NCI-H1092 treated with DMSO at 0.1 percent for 48 hours (cell line): ENCODE data around the gene ASCC3.
A peak's percentile ranks its signal among the peaks of the same experiment; 100 is the strongest.
"Not testable (repeated sequence)": the region's sequence is repeated elsewhere in the genome, so short reads cannot be mapped to it uniquely, and the experiment has no call there.

Experiments
- DNase-seq: peaks from one replicate; lab custom pipeline; 2025; lab: John Stamatoyannopoulos, UW

Gene ASCC3, protein sequence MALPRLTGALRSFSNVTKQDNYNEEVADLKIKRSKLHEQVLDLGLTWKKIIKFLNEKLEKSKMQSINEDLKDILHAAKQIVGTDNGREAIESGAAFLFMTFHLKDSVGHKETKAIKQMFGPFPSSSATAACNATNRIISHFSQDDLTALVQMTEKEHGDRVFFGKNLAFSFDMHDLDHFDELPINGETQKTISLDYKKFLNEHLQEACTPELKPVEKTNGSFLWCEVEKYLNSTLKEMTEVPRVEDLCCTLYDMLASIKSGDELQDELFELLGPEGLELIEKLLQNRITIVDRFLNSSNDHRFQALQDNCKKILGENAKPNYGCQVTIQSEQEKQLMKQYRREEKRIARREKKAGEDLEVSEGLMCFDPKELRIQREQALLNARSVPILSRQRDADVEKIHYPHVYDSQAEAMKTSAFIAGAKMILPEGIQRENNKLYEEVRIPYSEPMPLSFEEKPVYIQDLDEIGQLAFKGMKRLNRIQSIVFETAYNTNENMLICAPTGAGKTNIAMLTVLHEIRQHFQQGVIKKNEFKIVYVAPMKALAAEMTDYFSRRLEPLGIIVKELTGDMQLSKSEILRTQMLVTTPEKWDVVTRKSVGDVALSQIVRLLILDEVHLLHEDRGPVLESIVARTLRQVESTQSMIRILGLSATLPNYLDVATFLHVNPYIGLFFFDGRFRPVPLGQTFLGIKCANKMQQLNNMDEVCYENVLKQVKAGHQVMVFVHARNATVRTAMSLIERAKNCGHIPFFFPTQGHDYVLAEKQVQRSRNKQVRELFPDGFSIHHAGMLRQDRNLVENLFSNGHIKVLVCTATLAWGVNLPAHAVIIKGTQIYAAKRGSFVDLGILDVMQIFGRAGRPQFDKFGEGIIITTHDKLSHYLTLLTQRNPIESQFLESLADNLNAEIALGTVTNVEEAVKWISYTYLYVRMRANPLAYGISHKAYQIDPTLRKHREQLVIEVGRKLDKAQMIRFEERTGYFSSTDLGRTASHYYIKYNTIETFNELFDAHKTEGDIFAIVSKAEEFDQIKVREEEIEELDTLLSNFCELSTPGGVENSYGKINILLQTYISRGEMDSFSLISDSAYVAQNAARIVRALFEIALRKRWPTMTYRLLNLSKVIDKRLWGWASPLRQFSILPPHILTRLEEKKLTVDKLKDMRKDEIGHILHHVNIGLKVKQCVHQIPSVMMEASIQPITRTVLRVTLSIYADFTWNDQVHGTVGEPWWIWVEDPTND (N-terminal part only)

DNA sequence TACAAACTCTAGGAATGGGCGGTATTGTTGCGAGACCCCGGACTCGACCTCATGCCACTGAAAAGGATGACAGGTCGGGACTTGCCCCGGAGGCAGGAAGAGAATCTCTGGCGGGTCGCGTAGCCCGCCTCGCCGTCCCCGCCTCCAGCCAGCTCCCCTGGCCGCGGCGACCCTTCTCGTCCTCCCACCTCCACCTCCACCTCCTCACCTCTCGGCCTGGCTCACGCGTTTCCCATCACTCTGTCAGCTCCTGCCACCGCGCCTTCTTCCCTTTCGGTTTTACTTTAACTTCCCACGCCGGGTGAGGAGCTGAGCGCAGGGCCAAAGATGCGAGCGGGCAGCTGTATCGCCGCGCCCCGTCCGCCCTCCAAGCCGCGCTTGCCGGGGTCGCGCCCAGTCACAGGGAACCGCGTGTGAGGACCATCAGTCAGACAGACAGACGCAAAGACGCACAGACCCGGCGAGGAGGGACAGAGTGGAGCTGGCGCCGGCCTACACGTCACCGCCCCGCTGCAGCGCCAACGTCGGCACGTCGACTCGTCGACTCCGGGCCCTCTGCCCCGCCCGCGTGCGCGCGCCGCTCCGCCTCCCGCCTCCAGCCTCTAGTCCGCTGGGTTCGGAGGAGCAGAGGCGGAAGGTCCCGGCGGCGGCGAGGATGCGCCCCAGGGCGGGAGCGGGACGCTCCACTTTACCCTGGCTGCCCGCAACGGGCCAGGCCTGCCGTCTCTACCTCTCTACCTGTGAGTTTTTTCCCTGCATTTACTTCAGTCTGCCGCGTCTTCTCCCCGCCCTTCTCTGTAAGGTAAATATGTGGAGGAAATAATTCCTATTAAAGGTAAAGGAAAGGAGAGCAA, at the start of gene ASCC3:
TSS of gene ASCC3 (minus strand) at position 477 of the 854 bp plus-strand sequence. CDS start 13,332 bp downstream, outside the sequence.
- DNase-seq = peak; percentile 68

DNA sequence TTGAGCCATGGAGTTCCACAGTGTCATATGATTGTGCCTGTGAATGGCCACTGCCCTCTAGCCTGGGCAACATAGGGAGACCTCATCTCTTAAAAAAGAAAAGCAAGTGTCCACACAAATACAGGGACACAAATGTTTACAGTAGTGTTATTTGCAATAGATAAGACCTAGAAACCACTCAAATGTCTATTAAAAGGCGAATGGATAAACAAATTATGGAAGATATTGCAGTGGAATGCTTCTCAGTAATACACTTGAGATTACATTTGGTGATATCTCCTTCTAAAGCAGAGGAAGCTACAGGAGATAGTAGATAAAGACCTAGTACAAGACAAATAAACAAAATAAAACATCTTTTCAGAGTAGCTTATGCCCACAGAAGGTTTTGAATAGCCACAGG, 44.6 kb upstream of the ASCC3 start:
- no peak for DNase-seq

DNA sequence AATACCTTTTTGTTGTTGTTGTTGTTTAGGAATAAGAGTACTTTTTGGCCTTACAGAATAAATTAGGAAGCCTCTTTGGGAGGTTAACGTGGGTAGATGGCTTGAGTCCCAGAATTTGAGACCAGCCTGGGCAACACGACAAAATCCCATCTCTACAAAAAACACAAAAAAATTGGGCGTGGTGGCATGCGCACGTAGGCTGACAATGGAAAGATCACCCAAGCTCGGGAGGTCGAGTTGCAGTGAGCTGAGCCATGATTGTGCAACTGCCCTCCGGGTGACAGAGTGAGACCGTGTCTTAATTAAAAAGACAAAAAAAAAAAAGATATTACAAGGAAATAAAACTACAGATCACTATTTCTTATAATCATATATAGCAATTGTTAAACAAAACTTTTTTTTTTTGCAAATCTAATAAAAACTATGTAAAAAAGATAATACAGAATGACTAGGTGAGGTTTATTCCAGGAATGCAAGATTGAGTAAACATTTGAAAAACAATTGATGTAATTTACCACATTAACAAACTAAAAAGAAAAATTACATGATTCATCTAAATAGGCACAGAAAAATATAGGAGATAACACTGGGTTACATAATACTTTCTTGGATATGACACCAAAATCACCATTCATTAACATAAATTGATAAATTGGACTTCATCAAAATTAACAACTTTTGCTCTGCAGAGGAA, 43.6 kb upstream of the ASCC3 start:
- DNase-seq = no peak

DNA sequence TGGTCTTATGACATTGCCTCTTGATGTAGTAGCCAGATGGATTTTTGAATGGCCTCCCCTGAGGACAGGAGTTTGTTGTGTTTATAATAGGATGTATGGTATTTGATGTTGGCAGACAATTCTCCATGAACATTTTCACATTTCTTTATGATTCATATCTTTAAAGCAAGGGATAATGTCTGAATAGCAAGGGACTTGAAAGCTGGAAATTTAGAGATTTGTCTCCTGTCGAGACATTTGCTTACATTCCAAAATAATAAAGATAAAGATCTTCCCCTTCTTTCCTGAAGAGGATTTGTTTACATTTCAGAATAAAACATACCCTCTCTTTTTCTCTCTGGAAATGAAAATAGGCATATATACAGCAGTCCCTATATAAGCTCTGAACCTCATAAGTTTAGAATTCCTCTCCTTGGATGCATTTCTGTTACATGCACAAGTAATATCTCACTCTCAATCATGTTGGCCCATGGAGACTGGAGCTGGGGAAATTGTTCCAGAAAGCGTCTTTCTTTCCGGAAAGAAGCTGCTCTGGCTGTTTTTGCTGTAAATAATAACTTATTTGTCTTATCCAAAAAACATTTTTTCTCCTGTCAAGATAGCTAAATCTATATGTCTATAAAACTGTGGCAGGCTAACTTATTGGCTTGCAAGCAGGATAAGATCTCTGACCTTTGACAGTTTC, 42.5 kb upstream of the ASCC3 start:
- DNase-seq = no peak

DNA sequence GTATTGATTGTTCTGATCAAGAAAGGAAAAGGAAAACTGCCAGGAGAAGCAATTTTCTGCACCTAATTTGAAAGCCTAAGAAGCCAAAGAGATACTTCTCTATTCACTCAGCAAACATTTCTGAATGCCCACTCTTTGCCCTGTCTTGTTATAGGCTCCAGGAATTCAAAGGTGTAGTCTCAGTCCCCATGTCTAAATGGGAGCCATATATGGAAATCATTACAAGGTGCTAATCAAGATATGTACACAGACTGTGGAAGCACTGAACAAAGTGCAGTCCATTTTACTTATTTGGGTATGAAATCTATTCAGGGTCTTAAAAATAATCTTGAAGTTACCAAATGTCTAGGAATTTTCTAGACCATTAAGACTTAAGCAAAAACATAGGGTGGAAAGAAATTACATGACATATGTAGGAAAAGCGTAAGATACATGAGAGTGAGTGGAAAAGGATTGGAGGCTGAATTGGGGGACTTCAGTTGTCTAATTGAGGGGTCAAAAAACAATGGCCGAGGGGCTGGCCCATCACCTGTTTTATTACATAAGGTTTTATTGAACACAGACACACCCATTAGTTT, 39.0 kb upstream of the ASCC3 start:
- DNase-seq = no peak

DNA sequence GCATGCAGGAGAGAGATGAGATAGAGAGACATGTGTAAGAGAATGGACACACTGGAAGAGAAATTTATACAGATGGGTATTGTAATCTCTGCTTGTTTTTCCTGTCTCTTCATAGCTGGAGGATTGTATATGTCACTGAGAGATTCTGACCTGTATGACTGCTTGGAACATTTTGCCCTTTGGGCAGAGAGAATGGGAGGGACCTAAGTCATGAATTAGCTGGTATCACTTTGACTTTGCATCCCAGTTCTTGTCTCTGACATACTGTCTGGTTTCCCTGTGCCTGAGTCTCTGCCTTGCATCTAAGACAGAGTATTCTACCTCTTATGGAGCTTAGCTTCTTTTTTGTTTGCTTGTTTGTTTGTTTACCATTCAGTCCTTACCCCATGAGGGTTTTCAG, 37.0 kb upstream of the ASCC3 start:
- DNase-seq = no peak

DNA sequence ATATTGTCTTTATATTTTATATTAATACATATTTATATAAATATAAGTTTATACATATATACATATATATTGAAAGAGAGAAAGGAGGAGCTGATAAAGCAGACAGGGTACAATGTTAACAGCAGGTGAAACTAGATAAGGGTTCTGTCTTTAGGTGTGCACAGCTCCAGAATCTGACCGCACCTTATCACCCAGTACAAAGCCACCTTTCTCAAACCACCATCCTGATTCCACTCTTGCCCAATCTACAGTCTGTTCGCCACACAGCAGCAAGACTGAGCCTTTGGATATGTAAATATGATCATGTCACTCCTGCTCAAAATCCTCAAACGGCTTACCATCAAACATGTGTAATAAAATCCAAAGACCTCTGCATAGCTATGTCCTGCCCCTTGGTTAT, 34.7 kb upstream of the ASCC3 start:
- no peak for DNase-seq

DNA sequence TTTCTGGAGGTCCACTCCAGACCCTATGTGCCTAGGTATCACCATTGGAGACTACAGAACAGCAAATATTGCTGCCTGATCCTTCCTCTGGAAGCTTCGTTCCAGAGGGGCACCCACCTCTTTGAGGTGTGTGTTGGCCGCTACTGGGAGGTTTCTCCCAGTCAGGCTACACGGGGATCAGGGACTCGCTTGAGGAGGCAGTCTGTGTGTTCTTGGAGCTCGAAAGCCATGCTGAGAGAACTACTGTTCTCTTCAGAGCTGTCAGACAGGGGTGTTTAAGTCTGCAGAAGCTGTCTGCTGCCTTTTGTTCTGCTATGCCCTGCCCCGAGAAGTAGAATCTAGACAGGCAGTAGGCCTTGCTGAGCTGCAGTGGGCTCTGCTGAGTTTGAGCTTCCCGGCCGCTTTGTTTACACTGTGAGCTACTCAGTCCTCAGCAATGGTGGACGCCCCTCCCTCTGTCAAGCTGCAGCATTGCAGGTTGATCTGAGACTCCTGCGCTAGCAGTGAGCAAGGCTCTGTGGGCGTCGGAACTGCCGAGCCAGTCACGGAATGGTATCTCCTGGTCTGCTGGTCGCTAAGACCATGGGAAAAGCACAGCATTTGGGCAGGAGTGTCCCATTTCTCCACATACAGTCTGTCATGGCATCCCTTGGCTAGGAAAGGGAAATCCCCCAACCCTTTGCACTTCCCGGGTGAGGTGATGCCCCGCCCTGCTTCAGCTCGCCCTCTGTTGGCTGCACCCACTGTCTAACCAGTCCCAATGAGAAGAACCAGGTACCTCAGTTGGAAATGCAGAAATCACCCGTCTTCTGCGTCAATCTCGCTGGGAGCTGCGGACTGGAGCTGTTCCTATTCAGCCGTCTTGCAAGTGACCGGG, 32.5 kb upstream of the ASCC3 start:
- DNase-seq = no peak

DNA sequence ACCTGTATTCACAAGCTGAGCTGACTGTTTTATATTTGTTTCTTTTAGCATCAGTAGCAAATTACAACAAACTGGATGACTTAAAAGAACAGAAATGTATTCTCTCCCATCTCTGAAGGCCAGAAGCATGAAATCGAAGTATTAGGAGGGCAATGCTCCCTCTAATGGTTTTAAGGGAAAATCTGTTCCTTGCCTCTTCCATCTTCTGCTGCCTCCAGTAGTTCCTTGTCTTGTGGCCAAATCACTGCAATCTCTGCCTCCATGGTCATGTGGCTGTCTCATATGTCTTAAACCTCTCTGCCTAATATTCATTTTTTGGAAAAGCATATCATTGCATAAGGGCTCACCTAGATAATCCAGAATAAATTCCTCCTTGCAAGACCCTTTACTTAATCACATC, 25.2 kb upstream of the ASCC3 start:
- DNase-seq = no peak

DNA sequence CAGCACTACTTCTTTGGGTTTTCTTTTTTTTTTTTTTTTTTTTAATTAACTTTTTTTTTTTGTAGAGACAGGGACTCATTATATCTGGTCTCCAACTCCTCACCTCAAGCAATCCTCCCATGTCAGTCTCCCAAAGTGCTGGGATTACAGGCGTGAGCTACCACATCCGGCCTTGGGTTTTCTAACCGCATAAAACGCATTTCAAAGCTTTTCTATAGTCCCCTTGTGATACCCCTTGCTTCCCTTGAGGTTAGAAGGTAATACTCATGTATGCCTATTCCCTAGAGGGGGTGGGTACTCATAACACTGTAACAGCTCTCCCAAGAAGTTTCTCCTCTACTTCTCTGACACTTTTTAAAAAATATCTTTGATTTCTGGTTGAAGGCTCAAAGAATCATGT, 23.9 kb upstream of the ASCC3 start:
- no peak for DNase-seq

DNA sequence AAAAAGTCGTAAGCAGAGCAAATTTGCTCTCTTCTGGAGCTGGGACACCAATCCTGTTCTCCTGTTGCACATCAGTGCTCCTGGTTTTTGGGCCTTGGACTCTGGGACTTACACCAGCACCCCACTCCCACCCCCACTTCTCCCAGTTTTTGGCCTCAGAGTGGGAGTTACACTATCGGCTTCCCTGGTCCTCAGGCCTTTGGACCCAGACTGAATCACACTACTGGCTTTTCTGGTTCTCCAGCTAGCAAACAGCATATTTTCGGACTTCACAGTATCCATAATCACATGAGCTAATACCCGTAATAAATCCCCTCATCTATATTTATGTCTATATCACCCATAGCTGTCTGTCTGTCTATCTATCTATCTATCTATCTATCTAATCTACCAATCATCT, 23.2 kb upstream of the ASCC3 start:
- DNase-seq = no peak

DNA sequence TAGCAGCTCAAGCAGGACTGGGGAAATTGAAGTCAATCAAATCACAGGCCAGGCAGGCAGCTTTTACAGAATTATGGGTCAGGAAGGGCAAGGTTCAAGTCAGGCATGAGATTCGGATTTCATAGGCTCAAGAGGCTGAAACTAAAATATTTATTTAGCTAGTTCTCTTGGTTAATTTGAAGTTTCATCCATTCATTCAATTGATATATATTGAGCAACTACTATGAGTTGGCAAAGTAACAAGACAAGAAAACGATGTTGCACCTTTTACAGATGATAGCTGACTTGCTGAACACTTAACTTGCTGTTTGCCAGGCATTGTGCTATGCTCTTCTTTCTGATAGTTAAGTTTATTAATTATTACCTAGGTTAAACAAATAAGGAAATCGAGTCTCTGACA, 20.5 kb upstream of the ASCC3 start:
- DNase-seq = no peak

DNA sequence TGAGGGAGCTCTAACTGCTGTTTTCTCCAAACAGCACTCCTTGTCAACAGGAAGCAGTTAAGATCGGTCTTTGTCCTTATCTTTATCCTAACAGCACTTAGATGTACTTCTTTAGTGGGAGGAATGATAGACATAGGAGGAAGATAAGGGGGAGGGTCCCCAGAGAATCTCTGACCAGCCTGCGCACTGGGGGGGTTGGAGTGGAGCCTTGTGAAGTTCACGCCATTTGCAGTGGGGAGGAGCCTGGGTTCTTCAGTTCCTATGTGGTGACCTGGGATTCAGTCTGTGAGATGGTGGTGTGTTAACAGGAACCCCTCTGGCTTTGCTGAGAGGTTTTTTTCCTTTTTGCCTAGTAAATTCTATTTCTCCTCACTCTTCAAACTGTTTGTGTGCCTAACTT, 18.1 kb upstream of the ASCC3 start:
- no peak for DNase-seq

DNA sequence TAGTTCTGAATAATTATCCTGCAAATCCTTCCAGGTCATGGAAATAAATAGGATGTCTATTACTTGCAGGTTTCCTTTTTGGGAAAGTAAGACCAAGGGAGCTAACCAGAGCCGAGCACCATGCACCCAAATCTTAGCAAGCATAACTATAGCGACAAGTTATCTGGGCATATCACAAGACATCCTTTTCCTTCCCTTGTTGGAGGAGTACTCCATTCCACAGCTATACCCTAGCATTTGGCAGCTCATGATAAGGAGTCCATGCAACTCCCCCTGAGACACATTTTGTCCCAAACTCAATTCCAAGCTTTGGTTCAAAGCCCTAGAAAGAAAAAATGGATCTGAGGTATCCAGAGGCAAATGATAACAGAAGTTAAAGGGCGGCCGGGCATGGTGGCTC, 16.5 kb upstream of the ASCC3 start:
- no peak for DNase-seq

DNA sequence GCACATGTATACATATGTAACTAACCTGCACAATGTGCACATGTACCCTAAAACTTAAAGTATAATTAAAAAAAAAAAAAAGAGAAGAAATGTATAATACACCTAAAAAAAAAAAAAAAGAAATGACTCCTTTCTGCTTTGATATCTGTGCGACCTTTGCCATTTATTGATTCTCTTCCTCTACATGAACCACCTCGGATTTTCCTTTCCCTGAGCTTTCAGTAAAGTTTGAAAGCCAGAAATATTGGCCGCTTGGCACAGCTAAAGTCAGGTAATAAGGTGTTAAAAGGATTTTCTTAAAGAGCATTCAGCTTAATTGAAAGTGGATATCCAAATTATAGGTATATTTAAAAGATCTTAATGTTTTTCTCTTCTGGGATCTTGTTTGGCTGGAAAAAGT, 12.6 kb upstream of the ASCC3 start:
- no peak for DNase-seq

DNA sequence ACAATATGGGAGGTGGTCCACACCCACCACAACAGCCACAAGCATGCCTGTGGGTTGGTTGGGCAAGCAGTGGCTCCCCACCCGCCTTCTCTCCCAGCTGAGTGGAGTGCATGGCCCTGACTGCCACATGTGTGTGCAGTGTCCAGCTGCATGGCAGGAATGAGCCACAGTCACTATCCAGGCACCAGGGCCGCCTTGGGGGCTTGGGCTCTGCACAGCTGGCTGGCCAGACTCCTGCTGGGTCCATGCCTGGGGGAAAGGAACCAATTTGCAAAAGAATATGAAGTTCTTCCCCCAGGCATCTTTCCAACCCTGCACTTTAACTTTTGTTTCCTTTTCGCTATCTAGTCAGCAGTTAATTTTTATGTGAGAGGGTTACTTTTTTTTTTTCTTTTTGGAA, 11.6 kb upstream of the ASCC3 start:
- no peak for DNase-seq

DNA sequence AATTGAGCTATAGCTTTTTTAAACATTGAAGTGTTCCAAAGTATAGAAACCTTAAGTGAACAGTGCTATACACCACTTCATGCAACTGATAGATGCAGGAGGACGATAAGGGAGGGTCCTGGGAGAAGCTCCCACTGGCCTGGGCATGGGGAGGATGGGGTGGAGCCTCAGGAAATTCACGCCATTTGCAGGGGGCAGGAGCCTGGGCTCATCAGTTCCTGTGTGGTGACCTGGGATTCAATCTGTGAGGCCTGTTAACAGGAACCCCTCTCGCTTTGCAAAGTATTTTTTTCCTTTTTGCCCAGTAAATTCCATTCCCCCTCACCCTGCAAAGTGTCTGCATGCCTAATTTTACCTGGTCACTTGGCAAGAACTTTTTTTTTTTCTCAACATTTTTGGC, 11.0 kb upstream of the ASCC3 start:
- DNase-seq = no peak

DNA sequence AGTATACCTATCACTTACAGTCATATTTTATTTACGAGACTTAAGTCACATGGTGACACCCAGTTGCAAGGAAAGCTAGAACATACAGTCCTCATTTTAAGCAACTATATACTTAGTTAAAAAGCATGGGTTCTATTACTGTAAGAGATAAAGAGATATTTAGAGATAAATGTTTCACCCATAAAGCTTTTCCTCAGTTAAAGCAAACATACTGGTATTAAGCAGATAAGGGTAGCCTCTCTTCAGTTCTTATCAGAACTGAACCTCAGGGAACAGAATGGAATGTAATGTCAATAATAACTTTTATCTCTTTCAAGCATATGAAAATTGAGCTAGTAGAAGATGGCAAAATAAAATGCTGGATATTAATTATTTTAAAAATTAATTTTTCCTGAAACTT, 9.9 kb upstream of the ASCC3 start:
- no peak for DNase-seq

DNA sequence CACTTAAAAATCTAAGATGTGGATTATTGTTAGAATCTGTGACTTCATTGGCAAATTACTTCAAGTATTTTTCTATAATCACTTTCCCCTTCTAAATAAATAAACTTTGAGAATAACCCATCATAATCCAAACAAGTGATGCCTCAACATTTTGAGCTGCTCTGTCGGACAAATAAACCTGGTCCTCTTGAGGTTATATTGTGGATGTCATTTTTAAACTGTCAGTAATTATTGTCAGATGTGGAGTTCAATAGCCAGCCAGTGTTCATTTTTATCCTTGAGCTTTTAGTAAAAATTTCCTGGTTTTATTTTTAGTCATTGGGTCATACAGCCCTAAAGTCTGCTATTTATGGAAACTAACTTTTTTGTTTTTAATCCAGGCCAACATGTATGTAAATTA, 9.5 kb upstream of the ASCC3 start:
- DNase-seq = not testable (repeated sequence)
